COLO668 (cell line): ENCODE measurements around the gene CDKL5.
A peak's percentile ranks its signal among the peaks of the same experiment; 100 is the strongest.
"Not testable (repeated sequence)": the region's sequence is repeated elsewhere in the genome, so short reads cannot be mapped to it uniquely, and the experiment has no call there.

ENCODE experiments used
- DNase-seq: peaks from one replicate; lab custom pipeline; 2025; ENCODE audit not compliant: unreplicated experiment; lab: John Stamatoyannopoulos, UW

The CDKL5 gene

GRCh38 chrX:18573556-18573955 is 148.1 kb downstream of the CDKL5 start:
- no peak for DNase-seq

- DNase-seq = no peak
Measured at GRCh38 chrX:18574591-18574990, 149.2 kb downstream of the CDKL5 start.

- DNase-seq = no peak
Measured at GRCh38 chrX:18575744-18576143, 150.3 kb downstream of the CDKL5 start.

- DNase-seq = no peak
Measured at GRCh38 chrX:18577400-18577799, 152.0 kb downstream of the CDKL5 start.

GRCh38 chrX:18578546-18578945 is 153.1 kb downstream of the CDKL5 start:
- DNase-seq = no peak

GRCh38 chrX:18579495-18579894 is 154.1 kb downstream of the CDKL5 start:
- no peak for DNase-seq

GRCh38 chrX:18582910-18583493 is 157.6 kb downstream of the CDKL5 start:
- no peak for DNase-seq

GRCh38 chrX:18589292-18589691 is 163.9 kb downstream of the CDKL5 start:
- DNase-seq = not testable (repeated sequence)

- no peak for DNase-seq
Measured at GRCh38 chrX:18591834-18592233, 166.4 kb downstream of the CDKL5 start.

GRCh38 chrX:18594079-18594478 is 168.7 kb downstream of the CDKL5 start:
- no peak for DNase-seq

GRCh38 chrX:18596096-18596495 is 170.7 kb downstream of the CDKL5 start:
- no peak for DNase-seq

- no peak for DNase-seq
Measured at GRCh38 chrX:18598413-18598812, 173.0 kb downstream of the CDKL5 start.

- DNase-seq = no peak
Measured at GRCh38 chrX:18607966-18608365, 182.6 kb downstream of the CDKL5 start.

GRCh38 chrX:18613930-18614639 is 188.7 kb downstream of the CDKL5 start:
- DNase-seq = no peak

GRCh38 chrX:18616688-18617406 is 191.4 kb downstream of the CDKL5 start:
- DNase-seq = no peak

- DNase-seq = peak; percentile 1
Measured at GRCh38 chrX:18617407-18617750, 192.0 kb downstream of the CDKL5 start.

GRCh38 chrX:18619288-18619687 is 193.9 kb downstream of the CDKL5 start:
- no peak for DNase-seq

- DNase-seq = no peak
Measured at GRCh38 chrX:18620349-18620748, 194.9 kb downstream of the CDKL5 start.

GRCh38 chrX:18624599-18624998 is 199.2 kb downstream of the CDKL5 start:
- DNase-seq = no peak

GRCh38 chrX:18630934-18631333 is 205.5 kb downstream of the CDKL5 start:
- DNase-seq = no peak

- DNase-seq = no peak
Measured at GRCh38 chrX:18638398-18638797, 213.0 kb downstream of the CDKL5 start.

- no peak for DNase-seq
Measured at GRCh38 chrX:18639280-18639679, 213.9 kb downstream of the CDKL5 start.
